T-helper 2 cell treated with Interferon-gamma antibody and Interleukin-4, amounts not matched to agents 100 ng/mL and 5 ng/mL, for 36 hours (primary cell): ENCODE measurements around the gene AMZ1. TPM values are rescaled to one million over a fixed set of nuclear protein-coding genes. Genes with fewer than 3 reads are reported as not detected.

Source experiments
- intact Hi-C: fragments of 100-400 bp; cut with micrococcal nuclease; formaldehyde crosslinking; loops from one replicate; pipeline ENCODE4 v1.15.1; 2023
- total RNA-seq: library from RNA; stranded (reverse); gene quantifications from 2 replicates; pipeline ENCODE4 v1.2.3, GENCODE V29; 2022

AMZ1 gene
- total RNA-seq = 0.11 TPM in 2 replicates

GRCh38 chr7:2687881-2688318 is at the start of gene AMZ1:
Gene AMZ1 (plus strand): TSS chr7:2688202. CDS start chr7:2700452, 12,250 bp downstream.
- intact Hi-C loops = no loop called here

DNA sequence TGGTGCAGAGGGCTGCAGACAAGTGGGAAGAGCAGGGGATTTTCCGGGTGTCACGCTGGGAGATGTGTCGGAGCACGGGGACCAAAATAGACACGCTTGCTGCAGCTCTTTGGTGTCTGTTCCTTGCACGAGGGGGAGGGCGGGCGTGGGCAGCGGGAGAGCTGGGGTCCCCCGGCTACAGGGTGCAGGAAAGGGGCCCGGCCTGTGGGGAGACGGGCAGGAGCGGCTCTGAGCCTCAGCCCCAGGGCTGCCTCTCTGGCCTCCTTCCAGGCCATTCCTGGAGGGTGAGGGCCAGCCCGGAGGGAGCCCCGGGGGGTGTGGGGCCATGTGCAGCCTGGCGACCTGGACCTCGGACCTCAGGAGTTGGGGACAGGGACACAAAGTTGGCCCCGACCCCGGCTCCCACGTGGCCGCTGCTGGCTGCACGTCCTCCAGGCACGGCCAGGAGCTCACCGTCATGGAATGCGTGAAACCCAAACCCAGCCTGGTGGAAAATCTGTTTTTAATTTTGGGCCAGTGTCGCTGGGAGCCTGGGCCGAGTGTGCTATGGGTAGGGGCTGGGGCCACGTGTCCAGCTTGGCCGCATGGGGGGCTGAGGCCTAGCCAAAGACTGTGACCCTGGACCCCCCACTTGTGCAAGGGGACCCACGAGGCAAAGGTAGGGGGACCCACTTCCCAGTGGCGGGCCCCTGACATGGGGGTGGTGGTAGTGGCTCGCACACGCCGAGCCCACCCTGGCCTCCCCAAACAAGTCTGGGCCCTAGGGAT is 49.6 kb upstream of the AMZ1 start:
- intact Hi-C loops = no loop called here

DNA sequence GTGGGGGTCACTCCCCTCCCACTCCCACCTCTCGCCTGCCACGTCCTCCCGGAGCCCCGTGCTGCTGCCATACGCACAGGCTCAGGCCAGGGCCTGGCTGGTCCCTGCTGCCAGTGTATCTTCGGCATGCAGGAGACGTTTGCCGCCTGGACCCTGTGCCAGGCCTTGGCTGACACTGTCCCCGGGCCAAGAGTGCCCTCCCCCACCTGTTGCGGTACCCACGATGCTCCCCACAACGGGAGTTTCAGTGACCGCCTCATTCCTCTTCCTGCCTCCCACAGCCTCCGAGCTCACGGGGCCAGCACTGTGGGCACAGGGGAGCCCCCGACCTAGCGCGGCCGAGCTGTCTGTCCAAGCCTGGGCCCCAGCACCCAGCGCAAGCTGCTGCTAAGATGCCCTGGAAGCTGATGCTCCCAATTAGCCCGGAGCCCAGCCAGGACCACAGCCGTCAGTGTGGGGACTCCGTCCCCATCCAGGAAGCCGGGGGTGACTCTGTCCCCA is 48.8 kb upstream of the AMZ1 start:
- intact Hi-C loops = no loop called here

GRCh38 chr7:2639695-2640481 is 48.1 kb upstream of the AMZ1 start:
- intact Hi-C loops = no loop called here

- intact Hi-C loops = no loop called here
These were observed 47.5 kb upstream of the AMZ1 start for GRCh38 chr7:2640482-2640830.

- intact Hi-C loops = no loop called here
These were observed 47.1 kb upstream of the AMZ1 start for GRCh38 chr7:2640846-2641316.

- intact Hi-C loops = no loop called here
These were observed 46.3 kb upstream of the AMZ1 start for GRCh38 chr7:2641406-2642393.

DNA sequence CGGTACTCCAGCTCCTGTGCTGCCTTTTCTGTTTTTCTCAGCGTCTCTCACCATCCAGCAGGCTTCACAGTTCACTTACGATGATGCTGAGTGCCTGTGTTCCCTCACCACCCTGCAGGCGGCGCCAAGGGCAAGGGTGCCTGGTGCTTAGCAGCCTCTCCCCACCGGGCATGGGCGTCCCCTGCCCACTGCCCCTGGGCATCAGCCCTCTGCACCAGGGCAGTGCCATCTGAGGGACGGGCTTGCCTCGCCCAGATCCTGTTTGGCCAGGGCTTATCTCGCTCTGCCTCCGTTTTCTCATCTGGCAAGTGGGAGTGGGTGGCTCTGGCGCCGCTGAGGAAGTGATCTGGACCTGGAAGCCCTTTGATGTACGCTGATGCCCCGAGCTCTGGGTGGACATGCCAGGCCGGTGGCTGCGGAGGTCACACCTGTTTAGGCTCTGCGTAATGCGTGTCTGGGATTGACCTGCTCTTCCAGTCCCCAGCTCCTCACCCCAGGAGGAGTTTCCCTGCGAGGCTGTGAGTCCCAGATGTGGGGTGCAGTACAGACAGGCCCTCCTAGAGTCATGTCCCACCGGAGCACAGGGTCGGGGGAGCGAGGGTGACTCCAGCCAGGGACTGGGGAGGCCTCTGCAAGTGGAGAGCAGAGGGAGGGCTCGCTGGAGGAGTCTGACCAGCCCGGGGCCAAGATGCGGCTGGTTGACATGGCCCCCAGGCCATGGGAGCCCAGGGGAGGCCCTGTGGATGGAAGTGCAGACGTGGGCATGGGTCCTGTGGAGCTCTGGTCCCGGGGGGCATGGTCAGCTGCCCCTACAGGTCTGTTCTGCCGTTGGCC is 44.4 kb upstream of the AMZ1 start:
- intact Hi-C loops = no loop called here

- intact Hi-C loops = no loop called here
These were observed 43.8 kb upstream of the AMZ1 start for GRCh38 chr7:2644220-2644561.

- intact Hi-C loops = no loop called here
These were observed 43.3 kb upstream of the AMZ1 start for GRCh38 chr7:2644562-2645273.

GRCh38 chr7:2645274-2645868 is 42.6 kb upstream of the AMZ1 start:
- intact Hi-C loops = no loop called here

DNA sequence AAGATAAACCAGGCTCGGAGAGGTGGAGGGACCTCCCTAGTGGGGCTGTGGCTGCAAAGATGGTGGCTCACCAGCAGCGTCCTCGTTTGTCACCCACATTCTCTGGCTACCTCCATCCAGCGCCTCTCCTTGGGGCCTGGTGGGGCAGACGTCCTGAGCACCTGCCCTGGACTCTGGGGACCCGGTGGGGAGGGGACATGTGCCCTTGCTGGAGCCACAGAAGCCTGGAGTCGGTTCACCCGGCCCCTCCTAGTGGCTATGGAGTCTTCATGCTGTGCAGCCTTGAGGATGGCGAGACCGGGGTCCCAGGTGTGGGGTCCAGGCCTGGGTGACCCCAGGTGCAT is 41.7 kb upstream of the AMZ1 start:
- intact Hi-C loops = no loop called here

GRCh38 chr7:2646680-2647571 is 41.1 kb upstream of the AMZ1 start:
- intact Hi-C loops = no loop called here

- intact Hi-C loops = no loop called here
These were observed 40.3 kb upstream of the AMZ1 start for GRCh38 chr7:2647594-2648172.

GRCh38 chr7:2649139-2649838 is 38.7 kb upstream of the AMZ1 start:
- intact Hi-C loops = no loop called here

- intact Hi-C loops = no loop called here
These were observed 38.0 kb upstream of the AMZ1 start for GRCh38 chr7:2649991-2650390.

GRCh38 chr7:2650451-2650850 is 37.6 kb upstream of the AMZ1 start:
- intact Hi-C loops = no loop called here
